ENCODE results near the gene RNFT2. TPM values are rescaled to one million over a fixed set of nuclear protein-coding genes. Genes with fewer than 3 reads are reported as not detected.

Gene RNFT2
- total RNA-seq, 2 experiments from 2014 or later = 4.9 to 6.0 TPM

GRCh38 chr12:116759783-116760621 is 21.9 kb downstream of the RNFT2 start:
- Mint-ChIP-seq H3K36me3 (ENCODE audit: low read depth) (peaks cover 22% of the 10 kb centered on the region), H3K27me3 (no peaks in the 10 kb centered on the region), H3K4me1 (ENCODE audit: low read depth) (peaks cover 4% of the 10 kb centered on the region), H3K9me3 (no peaks in the 10 kb centered on the region), H3K27ac (no peak overlapping the region), H3K4me3 (peak overlapping the region; percentile 60)
- Histone ChIP-seq H3K27me3 (ENCODE audit: control insufficient read depth in 1 of 2, insufficient read depth in 2 of 2, low read length in 2 of 2) (no peaks in the 10 kb centered on the region), H3K27ac (ENCODE audit: low read depth in 1 of 2, low read length in 2 of 2) (no peak overlapping the region), H3K9me3 (ENCODE audit: control insufficient read depth in 1 of 2, insufficient read depth in 1 of 2, low read length in 2 of 2) (peaks cover 0 to 5% of the 10 kb centered on the region in 2 experiments), H3K36me3 (ENCODE audit: insufficient read depth, low read length) (no peaks in the 10 kb centered on the region), H3K4me3 (ENCODE audit: low read length) (no peak overlapping the region), H3K4me1 (ENCODE audit: insufficient read depth, low read length) (no peaks in the 10 kb centered on the region)
- intact Hi-C loops (cut with DNase I, micrococcal nuclease) = loop anchor here in 1 of 2 experiments (5.0 kb wide), 1 partner anchor 197 kb away; no protein-coding TSS in a partner anchor
- ATAC-seq (ENCODE audit: poor library complexity) = peak; percentile 56
- peak in 13 of 14 experiments; percentile 3 to 46 (median 15) for DNase-seq
- TF ChIP-seq, protein P1, sequence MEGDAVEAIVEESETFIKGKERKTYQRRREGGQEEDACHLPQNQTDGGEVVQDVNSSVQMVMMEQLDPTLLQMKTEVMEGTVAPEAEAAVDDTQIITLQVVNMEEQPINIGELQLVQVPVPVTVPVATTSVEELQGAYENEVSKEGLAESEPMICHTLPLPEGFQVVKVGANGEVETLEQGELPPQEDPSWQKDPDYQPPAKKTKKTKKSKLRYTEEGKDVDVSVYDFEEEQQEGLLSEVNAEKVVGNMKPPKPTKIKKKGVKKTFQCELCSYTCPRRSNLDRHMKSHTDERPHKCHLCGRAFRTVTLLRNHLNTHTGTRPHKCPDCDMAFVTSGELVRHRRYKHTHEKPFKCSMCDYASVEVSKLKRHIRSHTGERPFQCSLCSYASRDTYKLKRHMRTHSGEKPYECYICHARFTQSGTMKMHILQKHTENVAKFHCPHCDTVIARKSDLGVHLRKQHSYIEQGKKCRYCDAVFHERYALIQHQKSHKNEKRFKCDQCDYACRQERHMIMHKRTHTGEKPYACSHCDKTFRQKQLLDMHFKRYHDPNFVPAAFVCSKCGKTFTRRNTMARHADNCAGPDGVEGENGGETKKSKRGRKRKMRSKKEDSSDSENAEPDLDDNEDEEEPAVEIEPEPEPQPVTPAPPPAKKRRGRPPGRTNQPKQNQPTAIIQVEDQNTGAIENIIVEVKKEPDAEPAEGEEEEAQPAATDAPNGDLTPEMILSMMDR (IDR thresholded peaks at IDR 0.05) = no peak
- CTCF ChIA-PET = no interaction called here
- POLR2A ChIA-PET = interaction anchor here (1.1 kb wide), 1 partner anchor 22 kb away, joined by 4 read pairs; the partner anchor contains the start of genes RNFT2 and SPRING1

GRCh38 chr12:116760622-116761020 is 22.5 kb downstream of the RNFT2 start:
- POLR2A ChIA-PET = interaction anchor here (1.1 kb wide), 1 partner anchor 23 kb away, joined by 4 read pairs; the partner anchor contains the start of genes RNFT2 and SPRING1
- Mint-ChIP-seq H3K36me3 (ENCODE audit: low read depth) (peaks cover 21% of the 10 kb centered on the region), H3K4me3 (no peak overlapping the region)

GRCh38 chr12:116761499-116761898 is 23.4 kb downstream of the RNFT2 start:
- Histone ChIP-seq H3K36me3 (ENCODE audit: insufficient read depth, low read length) (no peaks in the 10 kb centered on the region), H3K27ac (ENCODE audit: low read depth in 1 of 2, low read length in 2 of 2) (no peak overlapping the region), H3K27me3 (ENCODE audit: control insufficient read depth in 1 of 2, insufficient read depth in 2 of 2, low read length in 2 of 2) (no peaks in the 10 kb centered on the region), H3K4me1 (ENCODE audit: insufficient read depth, low read length) (no peaks in the 10 kb centered on the region), H3K9me3 (ENCODE audit: control insufficient read depth in 1 of 2, insufficient read depth in 1 of 2, low read length in 2 of 2) (peaks cover 0 to 5% of the 10 kb centered on the region in 2 experiments), H3K4me3 (ENCODE audit: low read length) (no peak overlapping the region)
- no peak overlapping the region for H3K27ac Mint-ChIP-seq
- TF ChIP-seq, protein P1 (IDR thresholded peaks at IDR 0.05) = no peak
- H3K27me3 Mint-ChIP-seq = no peaks in the 10 kb centered on the region
- POLR2A ChIA-PET = no interaction called here
- no peaks in the 10 kb centered on the region for H3K9me3 Mint-ChIP-seq
- no peak for DNase-seq
- CTCF ChIA-PET = interaction anchor here (0.8 kb wide), 1 partner anchor 9 kb away, joined by 4 read pairs; no protein-coding TSS in a partner anchor
- no peak for ATAC-seq (ENCODE audit: poor library complexity)
- H3K4me1 Mint-ChIP-seq (ENCODE audit: low read depth) = peaks cover 4% of the 10 kb centered on the region
- H3K36me3 Mint-ChIP-seq (ENCODE audit: low read depth) = peaks cover 15% of the 10 kb centered on the region
- intact Hi-C loops (cut with DNase I, micrococcal nuclease) = no loop called here
- no peak overlapping the region for H3K4me3 Mint-ChIP-seq

More at GRCh38 chr12:116760622-116761020, 22.5 kb downstream of the RNFT2 start:
- intact Hi-C loops (cut with DNase I, micrococcal nuclease) = no loop called here
- no peaks in the 10 kb centered on the region for H3K9me3 Mint-ChIP-seq
- no peak for ATAC-seq (ENCODE audit: poor library complexity)
- TF ChIP-seq, protein P1 (IDR thresholded peaks at IDR 0.05) = no peak
- H3K4me1 Mint-ChIP-seq (ENCODE audit: low read depth) = peaks cover 4% of the 10 kb centered on the region
- no peaks in the 10 kb centered on the region for H3K27me3 Mint-ChIP-seq
- peaks cover 0 to 5% of the 10 kb centered on the region in 2 experiments for H3K9me3 ChIP-seq (ENCODE audit: control insufficient read depth in 1 of 2, insufficient read depth in 1 of 2, low read length in 2 of 2)
- H3K27ac Mint-ChIP-seq = no peak overlapping the region
- H3K27ac ChIP-seq (ENCODE audit: low read depth in 1 of 2, low read length in 2 of 2) = no peak overlapping the region
- DNase-seq = no peak
- no peak overlapping the region for H3K4me3 ChIP-seq (ENCODE audit: low read length)
- H3K4me1 ChIP-seq (ENCODE audit: insufficient read depth, low read length) = no peaks in the 10 kb centered on the region
- H3K27me3 ChIP-seq (ENCODE audit: control insufficient read depth in 1 of 2, insufficient read depth in 2 of 2, low read length in 2 of 2) = no peaks in the 10 kb centered on the region
- no peaks in the 10 kb centered on the region for H3K36me3 ChIP-seq (ENCODE audit: insufficient read depth, low read length)
- CTCF ChIA-PET = interaction anchor here (0.8 kb wide), 1 partner anchor 8 kb away, joined by 4 read pairs; no protein-coding TSS in a partner anchor

Data from CD4-positive, alpha-beta T cell (primary cell).